Activated naive CD8-positive, alpha-beta T cell treated with anti-CD3 and anti-CD28 coated beads for 36 hours (primary cell): ENCODE data around the gene ALG12. TPM values are rescaled to one million over a fixed set of nuclear protein-coding genes. Genes with fewer than 3 reads are reported as not detected.
A peak's percentile ranks its signal among the peaks of the same experiment; 100 is the strongest.

ENCODE experiments used
- DNase-seq: peaks from one replicate; pipeline ENCODE4 v3.0.0; 2021
- H3K27ac Mint-ChIP-seq: one replicate; pipeline ENCODE4 v1.8.0; 2022; ENCODE audit warnings: mild to moderate bottlenecking, moderate library complexity, mixed read lengths
- H3K27me3 Mint-ChIP-seq: one replicate; pipeline ENCODE4 v1.8.0; 2022; ENCODE audit warnings: mild to moderate bottlenecking, mixed read lengths
- H3K36me3 Mint-ChIP-seq: one replicate; pipeline ENCODE4 v1.8.0; 2021; ENCODE audit warnings: mild to moderate bottlenecking, mixed read lengths
- H3K4me1 Mint-ChIP-seq: one replicate; pipeline ENCODE4 v1.8.0; 2021; ENCODE audit warnings: mixed read lengths
- H3K4me3 Mint-ChIP-seq: one replicate; pipeline ENCODE4 v1.8.0; 2022; ENCODE audit warnings: mild to moderate bottlenecking, moderate library complexity, mixed read lengths
- H3K9me3 Mint-ChIP-seq: one replicate; pipeline ENCODE4 v1.8.0; 2022; ENCODE audit warnings: mixed read lengths
- total RNA-seq, 2 experiments: library from RNA; stranded (reverse); gene quantifications; one replicate each; pipeline ENCODE4 v1.2.3, GENCODE V29; 2021

Gene ALG12
- total RNA-seq, 2 experiments from 2014 or later: 14.5 to 15.2 TPM

- Mint-ChIP-seq H3K4me3 (peak overlapping the region; percentile 18), H3K36me3 (peaks cover 14% of the 10 kb centered on the region), H3K4me1 (peaks cover 37% of the 10 kb centered on the region), H3K27ac (no peak overlapping the region), H3K27me3 (no peaks in the 10 kb centered on the region), H3K9me3 (no peaks in the 10 kb centered on the region)
- DNase-seq: no peak
These were observed 11.8 kb upstream of the ALG12 start for GRCh38 chr22:49929994-49930575.

DNA sequence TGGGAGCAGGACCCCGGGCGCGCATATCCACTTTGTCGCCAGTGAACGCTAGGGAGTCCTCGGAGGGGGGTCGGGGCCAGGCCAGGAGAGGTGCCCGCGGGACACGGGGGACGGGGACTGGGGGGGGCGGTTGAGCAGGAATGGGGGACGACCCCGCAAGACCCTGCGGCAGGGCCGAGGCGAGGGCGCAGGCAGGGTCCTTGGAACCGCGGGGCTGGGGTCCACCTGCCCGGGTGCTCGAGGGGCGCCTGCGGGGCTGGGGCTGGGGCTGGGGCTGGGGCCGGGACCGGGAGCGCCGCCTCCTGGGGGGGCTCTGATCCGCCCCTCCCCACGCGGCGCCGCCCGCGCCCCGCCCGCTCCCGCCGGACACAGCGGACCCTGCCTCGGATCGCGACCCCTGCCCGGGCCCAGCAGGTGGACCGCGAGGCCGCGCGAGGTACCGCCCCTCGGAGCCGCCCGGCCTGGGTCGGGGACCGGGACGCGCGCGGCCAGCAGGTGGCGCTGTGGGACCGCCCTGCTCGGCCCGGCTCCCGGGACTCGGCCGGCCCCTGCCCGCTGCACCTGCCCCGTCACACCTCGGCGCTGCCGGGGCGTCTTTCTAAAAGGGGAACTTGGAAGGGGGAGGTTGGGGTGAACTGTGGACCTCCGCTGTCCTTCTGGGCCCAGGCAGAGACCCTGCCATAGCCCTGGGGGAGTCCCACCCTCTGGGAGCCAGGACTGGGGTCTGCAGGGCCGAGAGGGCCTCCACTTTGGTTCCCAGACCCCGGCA lies 11.2 kb upstream of the ALG12 start:
- no peak overlapping the region for H3K27ac Mint-ChIP-seq
- peaks cover 15% of the 10 kb centered on the region for H3K36me3 Mint-ChIP-seq
- no peak overlapping the region for H3K4me3 Mint-ChIP-seq
- peaks cover 38% of the 10 kb centered on the region for H3K4me1 Mint-ChIP-seq
- H3K27me3 Mint-ChIP-seq: no peaks in the 10 kb centered on the region
- H3K9me3 Mint-ChIP-seq: no peaks in the 10 kb centered on the region
- DNase-seq: peak; percentile 88

GRCh38 chr22:49928555-49929210 lies 10.4 kb upstream of the ALG12 start:
- no peaks in the 10 kb centered on the region for H3K27me3 Mint-ChIP-seq
- no peaks in the 10 kb centered on the region for H3K9me3 Mint-ChIP-seq
- no peak for DNase-seq
- peaks cover 18% of the 10 kb centered on the region for H3K36me3 Mint-ChIP-seq
- H3K4me3 Mint-ChIP-seq: no peak overlapping the region
- H3K27ac Mint-ChIP-seq: no peak overlapping the region
- peaks cover 38% of the 10 kb centered on the region for H3K4me1 Mint-ChIP-seq

- no peak overlapping the region for H3K4me3 Mint-ChIP-seq
- H3K27ac Mint-ChIP-seq: no peak overlapping the region
- H3K9me3 Mint-ChIP-seq: no peaks in the 10 kb centered on the region
- peaks cover 18% of the 10 kb centered on the region for H3K36me3 Mint-ChIP-seq
- no peaks in the 10 kb centered on the region for H3K27me3 Mint-ChIP-seq
- DNase-seq: no peak
- H3K4me1 Mint-ChIP-seq: peaks cover 39% of the 10 kb centered on the region
These were observed 9.9 kb upstream of the ALG12 start for GRCh38 chr22:49928185-49928495.

- peaks cover 35% of the 10 kb centered on the region for H3K4me1 Mint-ChIP-seq
- no peak overlapping the region for H3K4me3 Mint-ChIP-seq
These were observed 9.4 kb upstream of the ALG12 start for GRCh38 chr22:49927483-49928184.

GRCh38 chr22:49926916-49927315 lies 8.7 kb upstream of the ALG12 start:
- Mint-ChIP-seq H3K27ac (peak overlapping the region; percentile 78), H3K4me3 (no peak overlapping the region), H3K27me3 (no peaks in the 10 kb centered on the region), H3K9me3 (no peaks in the 10 kb centered on the region), H3K4me1 (peaks cover 35% of the 10 kb centered on the region), H3K36me3 (peaks cover 17% of the 10 kb centered on the region)
- DNase-seq: no peak

More at GRCh38 chr22:49927483-49928184, 9.4 kb upstream of the ALG12 start:
- peaks cover 17% of the 10 kb centered on the region for H3K36me3 Mint-ChIP-seq
- no peak overlapping the region for H3K27ac Mint-ChIP-seq
- DNase-seq: no peak
- no peaks in the 10 kb centered on the region for H3K9me3 Mint-ChIP-seq
- H3K27me3 Mint-ChIP-seq: no peaks in the 10 kb centered on the region

DNA sequence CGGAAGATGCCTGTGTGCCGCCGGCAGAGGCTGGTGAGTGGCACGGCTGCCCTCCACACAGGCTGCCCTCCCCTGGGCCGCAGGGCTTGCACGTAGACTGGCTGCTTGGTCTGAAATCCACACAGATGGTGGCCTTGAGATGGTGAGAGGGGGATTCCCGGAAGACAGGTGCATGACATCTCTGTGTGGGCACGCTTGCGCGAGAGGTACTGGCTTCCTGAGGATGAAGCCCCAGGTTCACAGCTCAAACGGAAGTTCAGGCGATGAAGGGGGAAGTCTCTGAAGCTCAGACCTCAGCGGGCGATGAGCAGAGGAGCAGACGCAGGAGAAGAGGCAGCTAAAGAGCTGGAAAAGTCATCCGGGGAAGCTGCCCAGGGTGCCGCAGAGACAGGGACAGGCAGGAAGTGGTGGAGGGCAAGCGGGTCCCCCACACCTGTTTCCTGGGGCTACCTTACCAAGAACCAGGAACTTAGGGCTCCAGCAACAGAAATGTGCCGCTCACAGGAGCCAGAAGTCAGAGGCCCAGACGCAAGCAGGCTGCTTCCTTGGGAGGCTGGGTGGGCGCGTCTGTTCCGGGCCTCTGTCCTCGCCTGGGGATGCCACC lies 7.4 kb upstream of the ALG12 start:
- peak; percentile 68 for DNase-seq
- H3K27me3 Mint-ChIP-seq: no peaks in the 10 kb centered on the region

GRCh38 chr22:49924113-49924833 lies 6.0 kb upstream of the ALG12 start:
- Mint-ChIP-seq H3K36me3 (peaks cover 19% of the 10 kb centered on the region), H3K27ac (peak overlapping the region; percentile 98), H3K9me3 (no peaks in the 10 kb centered on the region), H3K27me3 (no peaks in the 10 kb centered on the region), H3K4me1 (peaks cover 28% of the 10 kb centered on the region), H3K4me3 (no peak overlapping the region)
- DNase-seq: no peak

More for the DNA sequence above, 7.4 kb upstream of the ALG12 start:
- Mint-ChIP-seq H3K27ac (peak overlapping the region; percentile 98), H3K9me3 (no peaks in the 10 kb centered on the region), H3K4me3 (peak overlapping the region; percentile 75), H3K36me3 (peaks cover 17% of the 10 kb centered on the region), H3K4me1 (peaks cover 26% of the 10 kb centered on the region)

DNA sequence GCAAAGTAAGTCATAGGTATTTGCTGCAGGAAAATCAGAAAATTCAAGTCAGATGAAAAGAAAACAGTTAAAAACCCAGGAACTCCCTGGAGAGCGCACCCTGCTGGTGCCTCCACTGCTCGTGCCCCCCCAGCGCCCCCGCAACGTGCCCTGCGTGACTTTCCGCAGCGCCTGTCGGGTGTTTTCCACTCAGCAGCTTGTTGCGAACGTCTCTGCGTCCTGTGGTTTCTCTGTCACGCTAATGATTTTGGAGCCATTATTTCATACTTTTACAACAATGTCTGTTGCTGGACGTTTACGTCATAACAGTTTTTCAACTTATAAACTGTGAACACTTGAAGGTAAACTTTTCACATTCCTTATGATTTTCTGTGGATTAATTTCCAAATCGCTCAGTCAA lies 5.2 kb upstream of the ALG12 start:
- Mint-ChIP-seq H3K27ac (peak overlapping the region; percentile 25), H3K4me1 (peaks cover 28% of the 10 kb centered on the region), H3K4me3 (no peak overlapping the region), H3K27me3 (no peaks in the 10 kb centered on the region), H3K9me3 (no peaks in the 10 kb centered on the region), H3K36me3 (peaks cover 19% of the 10 kb centered on the region)
- peak; percentile 28 for DNase-seq

DNA sequence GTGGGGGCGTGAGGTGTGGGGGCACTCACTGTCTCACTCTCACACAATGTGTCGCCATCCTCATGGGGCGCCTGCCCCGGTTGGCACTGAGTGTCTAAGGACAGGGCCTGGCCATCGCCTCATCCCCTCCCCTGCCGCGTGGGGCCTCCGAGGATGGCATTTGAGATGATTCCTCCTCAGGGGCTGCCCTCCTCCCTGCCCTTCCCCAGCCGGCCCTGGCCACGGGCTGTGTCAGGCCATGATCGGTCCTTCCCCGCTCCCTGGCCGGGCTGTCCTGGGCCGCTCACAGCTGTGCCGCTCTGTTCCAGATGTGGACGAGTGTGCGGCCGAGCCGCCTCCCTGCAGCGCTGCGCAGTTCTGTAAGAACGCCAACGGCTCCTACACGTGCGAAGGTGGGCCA lies 4.7 kb upstream of the ALG12 start:
- peaks cover 28% of the 10 kb centered on the region for H3K4me1 Mint-ChIP-seq
- no peaks in the 10 kb centered on the region for H3K27me3 Mint-ChIP-seq
- no peak overlapping the region for H3K27ac Mint-ChIP-seq
- H3K9me3 Mint-ChIP-seq: no peaks in the 10 kb centered on the region
- no peak overlapping the region for H3K4me3 Mint-ChIP-seq
- peaks cover 19% of the 10 kb centered on the region for H3K36me3 Mint-ChIP-seq
- DNase-seq: no peak

GRCh38 chr22:49922484-49922883 lies 4.2 kb upstream of the ALG12 start:
- DNase-seq: no peak
- no peaks in the 10 kb centered on the region for H3K27me3 Mint-ChIP-seq
- peaks cover 19% of the 10 kb centered on the region for H3K36me3 Mint-ChIP-seq
- no peaks in the 10 kb centered on the region for H3K9me3 Mint-ChIP-seq
- peaks cover 28% of the 10 kb centered on the region for H3K4me1 Mint-ChIP-seq
- no peak overlapping the region for H3K4me3 Mint-ChIP-seq
- no peak overlapping the region for H3K27ac Mint-ChIP-seq

- no peak overlapping the region for H3K27ac Mint-ChIP-seq
These were observed 3.5 kb upstream of the ALG12 start for GRCh38 chr22:49921508-49922278.

GRCh38 chr22:49920859-49921258 lies 2.6 kb upstream of the ALG12 start:
- Mint-ChIP-seq H3K9me3 (no peaks in the 10 kb centered on the region), H3K4me3 (no peak overlapping the region), H3K4me1 (peaks cover 29% of the 10 kb centered on the region), H3K27ac (no peak overlapping the region), H3K36me3 (peaks cover 12% of the 10 kb centered on the region), H3K27me3 (no peaks in the 10 kb centered on the region)
- no peak for DNase-seq

More at GRCh38 chr22:49921508-49922278, 3.5 kb upstream of the ALG12 start:
- H3K27me3 Mint-ChIP-seq: no peaks in the 10 kb centered on the region
- no peak overlapping the region for H3K4me3 Mint-ChIP-seq
- DNase-seq: no peak
- peaks cover 14% of the 10 kb centered on the region for H3K36me3 Mint-ChIP-seq
- H3K9me3 Mint-ChIP-seq: no peaks in the 10 kb centered on the region
- peaks cover 30% of the 10 kb centered on the region for H3K4me1 Mint-ChIP-seq
